AG04449 (cell line): Measurements from ENCODE around the gene LMNTD1.

Experiments
- CTCF ChIA-PET: fragments of 350-600 bp; formaldehyde crosslinking; extraction: SDS; loops from one replicate; lab custom pipeline; 2021; ENCODE audit warnings: antibody characterized with exemption; lab: Yijun Ruan, JAX
- POLR2A ChIA-PET: fragments of 400-600, 350-600 bp; formaldehyde crosslinking; extraction: SDS; loops from one replicate; lab custom pipeline; 2020; ENCODE audit warnings: antibody characterized with exemption, inconsistent platforms; lab: Yijun Ruan, JAX
- DNase-seq: peaks from one replicate; pipeline ENCODE4 v3.0.0-alpha.2; 2010; ENCODE audit warnings: low read depth, low spot score
- H3K4me3 ChIP-seq: 2 replicates; pipeline ENCODE4 v1.5.1; 2011; ENCODE audit warnings: low read depth, mild to moderate bottlenecking, control low read depth, low read length
- CTCF ChIP-seq: IDR thresholded peaks from one replicate; pipeline ENCODE4 v1.5.1; 2011; ENCODE audit warnings: mild to moderate bottlenecking, moderate library complexity, low read length, control low read depth, inconsistent platforms; ENCODE audit not compliant: insufficient read depth; ENCODE audit errors: missing control alignments

The LMNTD1 gene

GRCh38 chr12:25501549-25501948, 51.5 kb downstream of the LMNTD1 start:
- CTCF ChIA-PET: no interaction called here
- no peak overlapping the region for H3K4me3 ChIP-seq
- POLR2A ChIA-PET: no interaction called here
- TF ChIP-seq CTCF: no peak
- DNase-seq: no peak

- ChIA-PET POLR2A (no interaction called here), CTCF (no interaction called here)
- no peak for TF ChIP-seq CTCF
- H3K4me3 ChIP-seq: no peak overlapping the region
- DNase-seq: no peak
These were observed 52.4 kb downstream of the LMNTD1 start for GRCh38 chr12:25500651-25501050.

DNA sequence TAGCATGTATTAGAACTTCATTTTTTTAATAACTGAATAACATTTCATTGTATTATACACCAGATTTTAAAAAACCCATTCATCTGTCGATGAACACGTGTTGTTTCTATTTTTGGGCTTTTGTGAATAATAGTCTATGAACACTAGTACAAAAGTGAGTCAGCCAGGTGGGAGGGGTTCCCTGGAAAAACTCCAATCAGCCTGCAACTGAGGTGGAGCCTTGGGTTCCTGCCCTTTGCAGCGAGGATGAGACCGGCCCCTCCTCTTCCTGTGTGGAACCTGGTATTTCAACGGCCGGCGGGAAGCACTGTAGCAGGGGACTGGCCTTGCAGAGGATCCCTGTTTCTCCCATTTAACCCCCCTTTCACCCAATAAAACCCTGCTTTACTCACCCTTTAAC, 56.1 kb downstream of the LMNTD1 start:
- POLR2A ChIA-PET: no interaction called here
- no peak overlapping the region for H3K4me3 ChIP-seq
- no peak for TF ChIP-seq CTCF
- CTCF ChIA-PET: no interaction called here
- DNase-seq: no peak

- POLR2A ChIA-PET: no interaction called here
- TF ChIP-seq CTCF: no peak
- CTCF ChIA-PET: interaction anchor here (1.5 kb wide), 1 partner anchor 61 kb away, joined by 3 read pairs; no protein-coding TSS in a partner anchor
- H3K4me3 ChIP-seq: no peak overlapping the region
- DNase-seq: no peak
These were observed 56.9 kb downstream of the LMNTD1 start for GRCh38 chr12:25496098-25496587.

DNA sequence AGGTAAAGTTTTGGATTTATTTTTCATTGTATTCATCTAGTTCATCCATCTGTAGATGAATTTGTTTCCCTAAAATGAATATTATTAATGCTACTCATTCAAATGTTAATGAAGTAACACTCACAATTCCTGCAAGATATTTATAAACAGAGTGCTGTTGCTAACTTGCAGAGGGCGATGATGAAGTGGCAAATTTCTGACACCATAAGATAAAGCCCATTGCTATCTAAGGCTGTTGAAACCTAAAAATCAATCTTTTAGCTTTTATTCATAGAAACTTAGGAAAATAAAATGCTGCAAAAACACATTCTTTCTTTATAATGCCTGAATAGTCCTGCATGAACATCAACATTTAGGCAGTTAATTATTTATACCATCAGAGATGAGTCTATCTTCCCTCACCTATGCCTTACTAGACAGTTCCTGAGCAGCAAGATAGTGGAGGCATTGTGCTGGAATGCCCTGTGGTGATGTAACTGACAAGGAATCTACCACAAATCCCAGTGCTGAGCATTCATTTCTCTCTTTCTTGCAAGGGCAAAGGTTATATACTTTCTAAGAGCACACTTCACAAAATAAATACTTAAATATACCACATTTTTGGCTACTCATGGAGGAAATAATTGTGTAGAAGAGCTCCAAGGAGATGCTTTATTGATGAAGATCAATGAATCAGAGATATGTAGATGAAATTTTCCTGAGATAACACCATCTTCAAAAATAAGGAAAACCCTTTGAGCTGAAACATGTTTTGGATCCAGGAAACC, 57.6 kb downstream of the LMNTD1 start:
- no peak for TF ChIP-seq CTCF
- peak; percentile 65 for DNase-seq
- ChIA-PET CTCF (interaction anchor here (0.9 to 1.5 kb wide), 3 partner anchors 60 to 261 kb away, joined by 3 read pairs; no protein-coding TSS in a partner anchor), POLR2A (no interaction called here)
- H3K4me3 ChIP-seq: no peak overlapping the region

DNA sequence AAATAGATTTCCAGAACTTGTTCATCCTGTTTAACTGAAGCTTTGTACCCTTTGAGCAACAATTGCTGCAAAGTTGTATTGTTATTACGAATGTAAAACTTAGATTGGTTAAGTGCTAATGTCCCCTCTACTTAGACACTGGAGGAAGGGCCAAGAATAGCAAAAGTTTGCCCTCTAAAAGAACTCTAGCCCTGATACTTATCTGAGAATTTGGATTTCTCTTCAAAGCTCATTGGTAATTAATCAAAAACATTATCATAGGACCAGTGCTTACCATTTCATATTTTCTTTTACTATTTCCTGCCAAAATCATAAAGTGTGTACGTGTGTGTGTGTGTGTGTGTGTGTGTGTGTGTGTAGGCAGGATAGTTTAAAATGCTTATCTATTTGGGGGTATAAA, 58.2 kb downstream of the LMNTD1 start:
- no peak for TF ChIP-seq CTCF
- no peak for DNase-seq
- ChIA-PET CTCF (interaction anchor here (0.9 to 1.5 kb wide), 3 partner anchors 59 to 262 kb away, joined by 3 read pairs; no protein-coding TSS in a partner anchor), POLR2A (no interaction called here)
- no peak overlapping the region for H3K4me3 ChIP-seq
